Stimulated activated CD8-positive, alpha-beta memory T cell treated with anti-CD3 and anti-CD28 coated beads, Interleukin-7, amount 100 ng/mL, for 4 hours (primary cell): ENCODE data around the gene DPEP1.
A peak's percentile ranks its signal among the peaks of the same experiment; 100 is the strongest.

Source experiments
- DNase-seq, 2 donors: peaks; one replicate each; pipeline ENCODE4 v3.0.0-alpha.2; 2020; ENCODE audit warnings: low read depth in 2 of 2

Gene DPEP1

DNA sequence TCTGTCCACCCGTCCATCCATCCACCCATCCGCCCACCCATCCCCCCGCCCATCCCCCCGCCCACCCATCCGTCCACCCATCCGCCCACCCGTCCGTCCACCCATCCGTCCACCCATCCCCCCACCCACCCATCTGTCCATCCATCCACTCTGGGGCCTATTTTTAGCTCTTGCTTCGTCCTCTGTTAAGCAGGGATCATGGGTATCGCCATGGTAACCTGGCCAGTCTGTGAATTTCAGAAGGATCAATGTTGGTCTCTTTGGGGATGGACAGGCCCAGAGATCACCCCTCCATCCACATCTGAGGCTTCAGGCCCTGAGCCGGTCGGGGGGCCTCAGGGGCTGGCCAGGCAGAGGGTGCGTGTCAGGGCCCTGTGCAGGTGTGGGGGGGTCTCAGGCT, 15.2 kb upstream of the DPEP1 start:
- DNase-seq = no peak

DNA sequence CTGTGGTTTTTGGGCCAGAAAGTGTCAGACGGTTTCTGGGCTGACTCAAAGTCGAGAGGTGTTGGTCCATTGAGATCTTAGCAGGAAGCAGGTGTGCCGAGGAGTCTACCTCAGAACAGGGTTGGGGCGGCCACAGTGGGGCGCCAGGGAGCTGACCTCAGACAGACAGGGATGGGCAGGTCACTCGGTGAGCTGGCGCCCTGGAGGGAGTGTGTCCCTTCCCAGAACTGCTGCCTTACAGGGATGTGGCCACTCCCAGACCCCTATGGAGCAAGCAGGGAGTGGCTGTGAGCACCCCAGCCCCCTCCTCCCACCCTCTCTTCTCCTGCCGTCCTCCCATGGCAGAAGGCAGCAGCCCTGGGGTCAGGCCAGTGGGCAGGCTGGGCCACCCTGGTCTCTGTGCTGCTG, 14.0 kb upstream of the DPEP1 start:
- peak in 1 of 2 donors; percentile 27 for DNase-seq

DNA sequence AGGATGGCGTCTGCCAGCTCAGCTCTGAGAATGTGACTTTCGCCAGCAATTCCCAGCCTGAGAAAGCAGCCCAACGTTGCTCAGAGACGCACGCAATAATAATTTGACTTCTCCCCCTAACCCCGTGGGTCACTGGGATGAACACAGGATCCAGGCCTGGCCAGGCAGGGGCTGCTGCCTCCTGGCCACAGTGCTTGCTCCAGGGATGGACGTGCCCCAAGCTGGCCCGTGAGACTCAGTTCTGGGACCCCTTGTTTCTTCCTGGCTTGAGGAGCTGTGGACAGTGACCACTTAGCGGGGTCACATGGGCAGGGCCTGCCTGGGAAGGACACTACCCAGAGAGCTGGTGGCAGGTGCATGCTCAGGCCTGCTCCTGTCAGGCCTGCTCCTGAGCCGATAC, 13.5 kb upstream of the DPEP1 start:
- DNase-seq = no peak

DNA sequence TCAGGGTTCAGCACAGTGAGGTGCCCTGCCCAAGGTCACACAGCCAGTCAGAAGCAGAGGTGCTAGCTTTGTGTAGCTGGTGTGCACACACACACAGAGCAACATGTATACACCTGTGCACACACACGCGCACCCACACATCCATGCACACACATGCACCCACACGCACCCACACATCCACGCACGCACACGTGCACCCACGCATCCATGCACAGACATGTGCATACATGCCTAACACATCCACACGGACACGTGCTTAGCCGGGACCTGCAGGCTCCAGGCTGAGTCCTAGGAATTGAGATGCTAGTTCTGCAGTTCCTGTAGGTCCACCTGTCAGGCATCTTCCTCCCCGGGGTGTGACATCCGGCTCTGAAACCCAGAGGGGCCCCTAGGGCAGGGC, 13.0 kb upstream of the DPEP1 start:
- DNase-seq = no peak

DNA sequence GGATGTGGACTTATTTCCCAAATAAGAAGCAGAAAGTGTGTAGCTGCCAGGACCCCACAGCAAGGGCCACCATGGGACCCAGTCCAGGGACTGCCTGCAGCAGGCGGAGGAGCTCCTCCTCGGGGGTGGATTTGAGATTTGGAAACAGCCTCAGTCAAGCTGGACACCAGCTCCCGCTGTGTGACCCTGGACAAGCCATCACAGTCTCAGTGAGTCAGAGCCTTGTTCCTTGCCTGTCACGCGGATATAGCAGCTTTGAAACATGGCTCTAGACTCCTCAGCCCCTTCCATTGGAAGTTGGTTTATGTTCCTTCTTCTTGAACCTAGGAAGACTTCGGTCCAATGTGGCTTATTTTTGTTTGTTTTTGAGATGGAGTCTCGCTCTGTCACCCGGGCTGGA, 12.5 kb upstream of the DPEP1 start:
- no peak for DNase-seq

DNA sequence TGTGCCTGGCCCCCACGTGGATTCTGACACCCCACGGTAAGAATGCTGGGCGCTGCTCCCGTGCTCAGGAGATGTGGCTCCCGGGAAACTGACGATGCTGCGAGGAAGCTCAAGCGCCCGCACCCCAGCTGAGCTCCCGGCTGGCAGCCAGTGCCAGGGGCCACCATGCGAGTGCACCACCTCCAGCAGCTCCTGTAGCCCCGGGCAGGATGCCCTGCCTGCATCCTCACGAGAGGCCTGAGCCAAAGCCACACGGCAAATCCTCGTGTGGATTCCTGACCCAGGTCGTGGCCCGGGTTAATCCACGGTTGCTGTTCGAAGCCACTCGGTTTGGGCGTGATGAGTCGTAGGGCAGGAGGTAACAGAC, 11.6 kb upstream of the DPEP1 start:
- no peak for DNase-seq

DNA sequence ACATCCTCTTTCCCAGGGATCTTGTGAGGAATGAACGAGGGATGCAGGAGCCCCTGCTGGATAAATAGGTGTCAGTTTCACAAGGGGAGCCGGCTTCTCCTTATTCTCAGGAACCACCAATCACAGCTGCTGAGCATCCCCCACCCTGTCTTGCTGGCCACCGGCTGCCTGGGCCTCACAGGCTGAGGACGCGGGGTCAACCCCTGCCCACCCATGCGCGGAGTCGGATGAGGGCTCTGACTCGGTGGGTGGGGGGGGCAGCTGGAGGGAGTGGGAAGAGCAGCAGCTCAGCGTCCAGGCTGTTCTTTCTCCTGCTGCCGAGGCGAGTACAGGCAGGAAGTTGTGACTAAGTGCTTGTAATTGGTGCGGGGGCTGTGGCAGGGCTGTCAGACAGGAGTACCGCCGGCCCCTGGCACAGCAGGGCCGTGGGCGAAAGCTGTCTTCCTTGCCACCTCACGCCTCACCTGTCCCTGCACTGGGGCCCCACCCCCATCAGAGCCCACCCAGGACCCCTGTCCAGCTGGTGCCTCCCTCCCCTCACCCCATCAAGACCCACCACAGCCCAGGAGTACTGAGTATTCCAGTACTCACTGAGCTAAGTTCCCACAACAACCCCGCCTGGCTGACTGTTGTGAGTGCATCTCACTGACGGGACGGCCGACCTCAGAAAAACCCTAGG, 11.0 kb upstream of the DPEP1 start:
- DNase-seq = peak; percentile 65 to 76

DNA sequence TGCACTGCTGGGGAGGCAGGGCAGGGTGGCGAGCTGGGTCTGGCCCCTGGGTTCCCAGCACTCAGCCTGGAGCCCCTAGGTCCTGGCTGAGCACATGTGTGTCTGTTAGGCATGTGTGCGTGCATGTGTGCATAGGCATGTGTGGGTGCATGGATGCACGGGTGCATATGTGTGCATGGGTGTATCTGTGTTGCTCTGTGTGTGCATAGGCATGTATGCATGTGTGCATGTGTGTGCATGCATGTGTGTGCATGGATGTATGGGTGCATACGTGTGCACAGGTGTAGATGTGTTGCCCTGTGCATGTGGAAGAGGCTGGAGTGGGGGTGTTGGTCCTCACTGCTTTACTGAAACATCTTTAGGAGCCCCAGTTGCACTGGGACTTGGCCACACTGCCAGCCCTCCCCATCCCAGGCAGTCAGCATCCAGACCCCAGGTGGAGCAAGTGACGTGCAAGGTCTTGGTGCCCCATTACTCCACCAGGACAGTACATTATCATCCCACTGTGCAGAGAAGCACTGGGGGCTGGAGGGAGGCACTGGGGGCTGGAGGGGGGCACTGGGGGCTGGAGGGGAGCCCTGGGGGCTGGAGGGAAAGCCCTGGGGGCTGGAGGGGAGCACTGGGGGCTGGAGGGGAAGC, 10.4 kb upstream of the DPEP1 start:
- DNase-seq = no peak

DNA sequence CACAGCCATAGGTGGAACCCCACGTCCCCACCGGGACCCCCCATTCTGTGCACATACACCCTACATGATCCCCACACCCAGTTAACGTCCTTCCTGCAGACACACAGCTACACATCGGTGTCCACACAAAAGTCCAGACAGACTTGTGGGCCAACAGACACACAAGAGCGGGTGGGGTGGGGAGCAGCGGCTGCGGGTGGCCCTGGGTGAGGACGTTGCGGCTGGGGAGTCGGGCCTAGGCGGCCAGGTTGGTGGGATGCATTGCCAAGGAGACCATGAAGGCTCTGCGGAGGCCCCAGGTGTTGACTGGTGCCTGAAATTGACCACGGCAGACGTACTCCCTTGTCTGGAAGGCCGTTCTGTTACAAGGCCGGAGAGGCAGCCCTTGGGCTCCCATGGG, 8.7 kb upstream of the DPEP1 start:
- DNase-seq = no peak

DNA sequence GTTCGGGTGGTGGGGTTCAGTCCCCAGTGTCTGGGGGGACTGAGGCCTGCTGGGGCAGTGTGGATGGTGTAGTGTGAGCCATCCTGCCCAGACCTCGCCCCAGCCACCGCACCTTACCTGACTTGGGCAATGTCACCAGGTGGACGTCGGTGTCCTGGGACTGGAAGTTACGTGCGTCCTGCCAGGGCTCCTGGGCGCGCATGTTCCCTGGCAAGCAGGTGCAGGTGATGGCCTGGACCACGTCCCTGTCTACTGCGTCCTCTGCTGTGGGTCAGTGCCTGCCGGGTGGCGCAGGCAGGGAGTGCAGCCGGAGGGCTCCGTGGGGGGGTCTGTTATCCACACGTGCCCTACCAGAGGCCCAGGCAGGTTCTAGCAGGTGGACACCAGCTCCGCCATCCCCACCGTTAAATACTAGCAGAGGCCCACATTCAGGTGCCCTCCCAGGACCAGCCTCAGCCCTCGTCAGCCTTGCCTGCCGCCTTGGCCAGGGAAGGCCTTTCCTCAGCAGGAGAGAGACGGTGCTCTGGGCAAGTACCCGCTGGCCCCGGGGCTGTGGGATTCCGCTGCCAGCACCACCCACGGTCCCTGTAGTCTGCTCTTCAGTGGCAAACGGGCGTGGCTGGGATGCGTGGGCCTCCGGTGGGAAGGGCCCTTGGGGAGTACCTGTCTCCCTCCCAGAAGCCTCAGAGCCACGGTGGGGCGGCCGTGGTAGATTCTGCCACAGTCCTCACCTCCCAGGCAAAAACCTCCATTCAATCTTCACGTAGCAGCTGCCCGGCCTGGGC, 8.1 kb upstream of the DPEP1 start:
- no peak for DNase-seq

DNA sequence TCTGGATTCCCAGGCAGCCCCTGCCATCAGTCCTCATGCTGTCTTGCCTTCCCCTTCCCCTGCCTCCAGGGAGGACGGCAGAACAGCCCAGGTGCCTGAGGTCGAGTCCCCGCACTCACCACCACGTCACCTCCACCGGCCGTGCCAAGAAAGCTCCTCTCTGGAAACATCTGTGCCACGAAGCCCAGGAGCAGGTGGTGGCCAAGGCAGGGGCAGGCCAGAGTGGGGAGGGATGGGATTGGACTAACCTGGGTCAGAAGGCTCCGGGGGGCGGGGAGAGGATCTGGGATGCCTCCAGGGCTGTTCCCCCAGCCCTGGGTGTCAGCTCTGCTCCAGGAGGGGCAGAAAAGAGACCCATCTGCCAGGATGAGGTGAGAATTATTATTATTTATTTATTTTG, 7.4 kb upstream of the DPEP1 start:
- DNase-seq = no peak

DNA sequence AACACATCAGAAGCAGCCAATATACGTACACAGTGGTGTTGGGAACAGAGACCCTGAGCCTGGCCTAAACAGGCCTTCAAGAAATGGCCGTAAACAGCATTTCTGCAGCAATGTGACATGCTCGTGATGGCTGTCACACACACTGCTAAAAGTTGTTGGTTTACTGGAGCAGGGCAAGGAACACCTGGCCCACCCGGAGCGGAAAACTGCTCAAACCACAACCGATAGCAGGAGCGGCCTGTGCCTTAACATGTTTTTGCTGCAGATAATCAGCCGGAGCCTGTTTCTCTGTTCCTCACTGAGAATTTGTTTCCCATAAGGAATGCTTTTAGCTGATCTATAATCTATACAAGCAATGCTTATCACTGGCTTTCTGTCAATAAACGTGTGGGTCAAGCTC, 6.0 kb upstream of the DPEP1 start:
- no peak for DNase-seq

DNA sequence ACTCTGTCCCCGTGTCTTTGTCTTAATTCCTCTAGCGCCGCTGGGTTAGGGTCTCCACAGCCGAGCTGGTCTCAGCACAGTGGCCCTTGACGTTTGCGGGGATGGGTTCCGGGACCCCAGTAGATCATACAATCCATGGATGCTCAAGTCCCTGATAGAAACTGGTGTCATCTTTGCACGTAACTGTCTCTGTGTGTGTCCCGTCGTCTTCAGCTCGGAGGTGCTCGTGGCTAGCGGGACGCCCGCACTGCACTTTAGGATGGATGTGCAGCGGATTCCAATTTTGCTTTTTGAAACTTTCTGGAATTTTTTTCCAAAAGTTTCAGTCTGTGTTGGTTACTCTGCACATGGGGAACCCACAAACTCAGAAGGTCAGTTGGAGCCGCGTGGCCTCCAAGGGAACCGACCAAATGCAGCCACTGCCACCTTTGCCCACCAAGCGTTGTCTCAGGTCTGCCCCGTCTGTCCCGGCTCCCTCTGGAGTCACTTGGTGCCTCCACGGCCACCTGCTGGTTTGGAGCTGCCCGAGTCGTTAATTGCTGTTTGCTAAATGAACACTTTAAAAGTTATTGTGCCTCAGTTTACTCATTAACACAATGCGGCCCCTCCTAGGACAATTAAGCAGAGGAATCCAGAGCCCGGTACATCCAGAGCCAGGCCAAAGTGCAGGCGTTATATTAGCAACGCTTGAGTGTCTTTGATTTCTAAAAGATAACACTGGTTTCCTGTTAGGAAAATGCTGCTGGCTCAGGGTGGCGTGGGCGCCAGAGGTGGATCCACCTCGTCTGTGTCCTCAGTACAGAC, 5.3 kb upstream of the DPEP1 start:
- no peak for DNase-seq

DNA sequence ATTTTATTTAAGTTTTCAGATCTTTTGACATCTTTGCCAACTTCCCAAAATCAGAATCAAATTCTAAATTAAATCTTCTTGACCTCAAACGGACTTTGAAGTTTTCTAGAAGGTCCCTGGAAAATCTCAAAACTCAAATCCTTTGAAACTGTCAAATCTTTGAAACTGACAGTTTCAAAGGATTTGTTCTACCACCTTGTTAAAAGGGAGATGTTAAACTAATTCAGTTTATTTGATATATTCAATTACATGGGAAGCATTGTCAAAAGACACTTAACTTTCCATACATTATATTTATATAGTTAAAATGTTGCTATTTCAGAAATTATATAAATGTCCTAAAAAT, 3.4 kb upstream of the DPEP1 start:
- DNase-seq = no peak

DNA sequence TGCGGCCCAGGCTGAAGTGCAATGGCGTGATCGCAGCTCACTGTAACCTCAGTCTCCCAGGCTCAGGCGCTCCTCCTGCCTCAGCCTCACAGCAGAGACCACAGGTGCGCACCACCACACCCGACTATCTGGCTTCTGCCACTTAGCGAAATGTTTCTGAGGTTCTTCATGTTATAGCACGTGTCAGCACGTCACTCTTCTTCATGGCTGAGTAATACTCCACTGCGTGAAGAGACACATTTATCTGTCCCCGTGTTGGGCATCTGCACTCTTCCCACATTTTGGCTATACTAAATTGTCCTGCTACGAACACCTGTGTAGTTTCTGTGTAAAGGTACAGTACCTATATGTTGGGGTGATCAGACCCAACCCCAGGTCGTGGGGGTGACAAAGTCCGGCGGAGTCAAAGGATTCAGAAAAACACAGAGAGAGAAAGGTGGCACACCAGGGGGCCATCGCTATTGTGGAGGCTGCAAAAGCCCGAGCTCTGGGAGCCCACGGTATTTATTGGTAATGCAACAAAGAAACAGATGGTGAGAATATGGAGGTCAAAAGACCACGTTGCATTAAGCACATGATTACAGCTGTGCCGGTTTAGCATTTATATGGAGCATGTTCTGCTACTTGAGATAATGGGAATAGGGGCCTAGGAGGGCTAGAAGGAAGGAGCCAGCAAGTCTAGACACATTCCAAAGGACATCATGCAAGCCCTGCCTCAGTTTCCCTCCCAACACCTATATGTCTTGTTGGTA, 851 bp upstream of the DPEP1 start:
- DNase-seq = no peak

DNA sequence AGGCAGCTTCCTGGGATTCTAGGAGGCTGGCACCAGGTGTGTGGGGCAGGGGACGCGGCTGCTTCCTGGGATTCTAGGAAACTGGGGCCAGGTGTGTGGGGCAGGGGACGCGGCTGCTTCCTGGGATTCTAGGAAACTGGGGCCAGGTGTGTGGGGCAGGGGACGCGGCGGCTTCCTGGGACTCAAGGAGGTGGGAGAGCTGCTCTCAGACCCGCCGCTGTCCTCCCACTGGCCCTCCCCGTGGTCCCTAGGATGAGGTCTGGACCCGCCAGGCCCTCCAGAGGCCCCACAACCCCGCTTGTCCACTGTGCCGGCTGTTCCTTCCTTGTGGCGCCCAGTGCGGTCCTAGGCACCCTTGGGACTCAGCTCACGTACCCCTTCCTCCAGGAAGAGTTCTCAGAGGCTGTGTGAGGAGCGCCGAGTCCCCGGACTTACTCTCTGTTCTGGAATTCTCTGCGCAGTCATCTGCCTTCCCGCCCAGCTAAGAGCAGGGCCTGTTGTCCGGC, 565 bp downstream of the DPEP1 start:
- no peak for DNase-seq

DNA sequence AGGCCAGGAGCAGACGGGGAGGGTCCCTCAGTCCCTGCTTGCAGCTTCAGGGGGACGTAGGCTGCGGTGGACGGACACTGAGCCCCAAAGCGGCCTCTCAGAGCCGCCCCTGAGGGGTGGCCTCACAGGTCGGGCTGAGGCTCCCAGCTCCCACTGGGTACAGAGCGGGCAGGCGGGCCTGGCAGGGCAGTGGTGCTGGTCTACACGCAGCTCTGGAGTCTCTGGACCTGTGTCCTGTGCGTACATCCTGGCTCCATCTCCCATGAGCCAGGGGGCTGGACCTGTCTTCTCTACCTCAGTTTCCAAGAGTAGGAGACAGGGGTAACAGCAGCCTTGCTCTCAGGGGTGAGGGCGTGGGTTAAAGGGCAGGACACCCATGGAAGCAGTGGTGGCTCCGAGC, 1.7 kb downstream of the DPEP1 start:
- no peak for DNase-seq

DNA sequence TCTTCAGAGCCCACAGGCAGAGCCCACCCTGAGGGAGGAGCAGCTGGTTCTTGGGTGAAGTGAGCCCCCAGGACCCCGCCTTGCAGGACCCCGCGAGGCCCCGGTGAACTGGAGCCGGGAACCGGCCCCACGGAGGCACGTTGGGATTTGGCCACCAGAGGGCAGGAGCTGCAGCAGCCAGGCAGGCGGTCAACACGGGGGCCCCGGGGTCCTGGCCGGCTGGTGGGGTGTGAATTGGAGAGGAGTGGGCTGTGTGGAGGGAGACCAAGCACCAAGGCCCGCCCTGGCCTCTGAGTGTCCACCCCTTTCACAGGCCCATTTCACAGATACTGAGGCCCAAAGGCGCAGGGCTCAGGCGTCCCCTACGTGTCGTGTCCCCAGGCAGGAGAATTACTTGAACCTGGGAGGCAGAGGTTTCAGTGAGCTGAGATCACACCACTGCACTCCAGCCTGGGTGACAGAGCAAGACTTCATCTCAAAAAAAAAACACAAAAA, 2.2 kb downstream of the DPEP1 start:
- DNase-seq = peak in 1 of 2 donors; percentile 21

DNA sequence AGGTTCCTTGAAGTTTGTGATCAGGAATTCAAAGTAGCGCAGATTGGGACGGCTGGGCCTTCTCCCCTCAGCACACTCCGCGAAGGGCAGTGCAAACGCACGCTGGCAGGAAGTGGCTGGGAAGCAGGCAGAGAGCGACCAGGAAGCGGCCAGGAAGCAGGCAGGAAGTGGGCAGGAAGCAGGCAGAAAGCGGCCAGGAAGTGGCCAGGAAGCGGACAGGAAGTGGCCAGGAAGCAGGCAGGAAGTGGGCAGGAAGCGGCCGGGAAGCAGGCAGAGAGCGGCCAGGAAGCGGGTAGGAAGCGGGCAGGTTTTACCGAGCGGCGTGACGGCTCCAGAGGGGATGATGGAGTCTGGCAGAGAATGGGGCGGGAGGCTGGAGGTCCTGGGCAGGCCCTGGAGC, 3.2 kb downstream of the DPEP1 start:
- DNase-seq = no peak

DNA sequence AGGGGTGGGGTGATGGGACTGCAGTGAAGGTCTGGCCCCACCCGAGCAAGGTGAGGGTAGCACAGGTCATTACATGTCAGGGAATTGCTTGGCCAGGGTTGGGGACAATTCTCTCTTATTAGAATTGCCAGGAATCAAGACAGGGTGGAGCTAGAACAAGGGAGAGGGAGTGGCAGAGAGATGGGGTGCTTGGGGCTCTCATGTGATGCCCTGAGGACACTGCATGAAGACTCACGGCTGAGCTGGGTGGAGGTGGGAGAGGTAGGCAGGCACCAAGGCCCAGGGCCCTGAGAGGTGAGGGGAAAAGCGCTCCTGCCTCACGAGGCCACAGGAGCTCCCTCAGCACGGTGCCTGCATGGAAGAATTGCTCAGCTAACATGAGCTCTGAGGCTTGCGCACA, 3.6 kb downstream of the DPEP1 start:
- no peak for DNase-seq
